ENCODE results near the gene EOLA1. TPM values are rescaled to one million over a fixed set of nuclear protein-coding genes. Genes with fewer than 3 reads are reported as not detected.
A peak's percentile ranks its signal among the peaks of the same experiment; 100 is the strongest.
"Not testable (repeated sequence)": the region's sequence is repeated elsewhere in the genome, so short reads cannot be mapped to it uniquely, and the experiment has no call there.

The EOLA1 gene
- total RNA-seq, 1 donor from 2014 or later: 13.9 TPM

DNA sequence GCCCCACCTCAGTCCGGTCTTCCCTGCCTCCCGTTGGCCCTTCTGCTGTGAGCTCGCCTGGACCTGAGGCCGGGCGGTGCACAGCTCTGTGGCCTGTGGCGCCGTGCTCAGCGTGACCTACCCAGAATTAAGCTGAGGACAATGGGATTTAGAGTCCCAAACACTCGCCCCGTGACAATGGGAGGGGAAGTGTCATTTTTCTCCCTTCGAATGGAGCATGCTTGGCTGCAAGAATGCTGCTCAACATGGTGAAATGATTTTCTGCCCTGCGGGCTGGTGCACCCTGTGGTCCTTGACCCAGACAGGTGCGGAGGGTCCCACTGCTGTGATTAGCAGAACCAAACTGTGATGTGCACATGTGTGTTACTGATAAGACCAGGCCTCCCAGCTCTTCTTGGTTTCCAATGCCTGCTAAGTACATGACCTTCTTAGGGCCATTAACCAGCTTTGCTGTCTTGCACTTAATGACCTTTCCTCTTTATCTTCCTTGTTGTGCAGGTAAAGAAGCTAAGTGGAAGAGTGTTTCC, 772 bp downstream of the EOLA1 start:
- DNase-seq (ENCODE audit: low read depth in 2 of 2): peak in 1 of 2 donors; percentile 16

DNA sequence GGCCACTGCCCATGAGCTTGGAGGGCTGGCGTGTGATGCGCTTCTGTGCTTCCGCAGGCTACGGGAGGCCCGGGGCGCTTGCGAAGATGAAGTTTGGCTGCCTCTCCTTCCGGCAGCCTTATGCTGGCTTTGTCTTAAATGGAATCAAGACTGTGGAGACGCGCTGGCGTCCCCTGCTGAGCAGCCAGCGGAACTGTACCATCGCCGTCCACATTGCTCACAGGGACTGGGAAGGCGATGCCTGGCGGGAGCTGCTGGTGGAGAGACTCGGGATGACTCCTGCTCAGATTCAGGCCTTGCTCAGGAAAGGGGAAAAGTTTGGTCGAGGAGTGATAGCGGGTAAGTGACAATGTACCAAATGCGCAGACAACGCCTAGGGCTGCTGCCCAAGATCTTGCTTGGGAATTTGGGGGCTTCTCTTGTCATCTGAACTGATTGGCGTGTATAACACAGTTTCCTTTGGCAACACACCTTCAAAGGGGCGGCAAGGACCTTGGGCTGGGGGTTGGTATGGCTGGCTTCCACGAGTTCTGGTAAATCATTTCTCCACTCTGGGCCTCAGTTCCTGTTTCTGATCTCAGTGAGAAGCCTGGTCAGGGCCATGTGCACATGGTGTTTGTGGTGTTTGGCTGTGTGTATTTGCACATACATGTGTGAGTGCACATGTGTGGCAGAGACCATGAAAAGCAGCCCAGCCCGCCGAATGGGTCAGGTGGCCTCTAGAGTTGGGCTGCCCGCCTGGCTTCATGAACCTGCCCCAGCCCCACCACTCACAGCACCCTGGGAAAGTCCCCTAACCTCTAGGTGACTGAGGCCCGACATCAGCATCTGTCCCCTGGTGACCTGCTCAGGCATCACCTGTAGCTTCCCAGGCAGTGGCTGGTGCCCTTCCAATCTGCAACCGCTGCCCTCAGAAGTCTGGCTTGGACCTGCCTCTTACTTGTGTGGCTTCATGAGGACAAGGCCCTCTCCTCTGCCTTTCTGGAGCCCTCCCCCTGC, 5.0 kb downstream of the EOLA1 start:
- peak in 1 of 2 donors; percentile 26 for DNase-seq (ENCODE audit: low read depth in 2 of 2)

DNA sequence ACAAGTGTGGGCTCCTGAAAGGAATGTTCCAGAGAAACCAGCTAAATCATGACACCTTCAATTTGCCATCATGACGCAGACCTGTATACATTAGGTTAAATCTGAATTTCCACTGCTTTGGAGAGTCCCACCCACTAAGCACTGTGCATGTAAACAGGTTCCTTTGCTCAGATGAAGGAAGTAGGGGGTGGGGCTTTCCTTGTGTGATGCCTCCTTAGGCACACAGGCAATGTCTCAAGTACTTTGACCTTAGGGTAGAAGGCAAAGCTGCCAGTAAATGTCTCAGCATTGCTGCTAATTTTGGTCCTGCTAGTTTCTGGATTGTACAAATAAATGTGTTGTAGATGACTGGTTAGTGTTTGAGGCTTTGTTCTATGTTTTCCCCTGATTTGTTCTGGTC, 6.2 kb downstream of the EOLA1 start:
- not testable (repeated sequence) for DNase-seq (ENCODE audit: low read depth in 2 of 2)

DNA sequence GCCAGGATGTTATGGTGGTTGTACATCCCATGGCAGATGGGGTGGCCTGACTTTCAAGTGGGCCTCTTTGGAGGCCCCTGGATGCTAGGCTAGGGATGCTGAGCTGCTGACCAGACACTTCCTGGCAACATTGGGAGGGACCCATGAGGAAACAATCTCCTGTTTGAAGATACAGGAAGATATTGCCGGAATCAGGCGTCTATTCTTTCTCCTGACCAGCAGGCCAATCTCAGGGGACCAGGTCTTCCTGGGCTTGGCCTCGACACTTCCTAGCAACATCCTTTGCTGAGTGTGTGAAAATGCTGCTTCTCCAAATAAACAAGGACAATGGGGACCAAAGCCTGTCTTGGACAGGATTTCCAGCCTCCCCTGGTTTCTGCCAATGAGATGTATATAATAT, 7.0 kb downstream of the EOLA1 start:
- DNase-seq (ENCODE audit: low read depth in 2 of 2): not testable (repeated sequence)

GRCh38 chrX:149549701-149550100, 8.9 kb downstream of the EOLA1 start, which contains the start of gene HSFX3:
TSS of gene HSFX3 (minus strand) at chrX:149549924. CDS start at chrX:149549852, 72 bp downstream.
- not testable (repeated sequence) for DNase-seq (ENCODE audit: low read depth in 2 of 2)

DNA sequence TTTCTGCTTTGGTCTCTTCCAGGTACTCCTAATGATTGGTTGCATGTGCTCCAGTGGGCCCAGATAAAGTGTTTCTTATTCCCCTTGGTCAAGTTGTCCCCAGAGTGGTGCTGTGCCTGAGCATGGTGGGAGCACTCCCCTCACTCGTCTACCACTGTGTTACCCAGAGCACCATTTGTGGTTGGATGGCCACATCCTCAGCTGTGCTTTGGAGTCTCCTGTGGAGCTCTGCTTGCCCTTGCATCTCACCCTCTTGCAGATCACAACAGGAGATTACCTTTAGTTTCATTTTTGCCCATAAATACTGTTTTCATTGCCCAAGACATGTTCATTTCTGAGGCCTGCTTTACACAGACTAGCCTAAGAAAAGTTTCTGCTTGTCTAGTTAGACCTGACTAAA, 9.6 kb downstream of the EOLA1 start:
- not testable (repeated sequence) for DNase-seq (ENCODE audit: low read depth in 2 of 2)

- DNase-seq (ENCODE audit: low read depth in 2 of 2): not testable (repeated sequence)
Observed at GRCh38 chrX:149551245-149551938, 10.6 kb downstream of the EOLA1 start.

DNA sequence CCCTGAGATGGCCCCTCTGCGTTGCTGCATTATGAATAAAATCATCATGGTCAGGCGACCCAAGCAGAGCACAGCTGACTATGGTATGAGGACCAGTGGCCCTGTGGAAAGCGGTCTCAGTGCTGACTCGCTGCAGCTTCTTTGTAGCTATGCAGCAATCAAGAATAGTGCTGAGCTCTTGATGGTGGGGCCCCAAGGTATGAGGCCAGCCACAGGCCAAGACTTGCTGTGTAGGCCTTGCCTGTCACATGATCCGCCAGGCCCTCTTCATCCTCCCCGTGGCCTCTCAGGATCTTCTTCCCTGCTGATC, 11.1 kb downstream of the EOLA1 start:
- DNase-seq (ENCODE audit: low read depth in 2 of 2): not testable (repeated sequence)

GRCh38 chrX:149555251-149555650, 14.4 kb downstream of the EOLA1 start:
- not testable (repeated sequence) for DNase-seq (ENCODE audit: low read depth in 2 of 2)

- no peak for DNase-seq (ENCODE audit: low read depth in 2 of 2)
Observed at GRCh38 chrX:149563359-149563758, 22.5 kb downstream of the EOLA1 start.

DNA sequence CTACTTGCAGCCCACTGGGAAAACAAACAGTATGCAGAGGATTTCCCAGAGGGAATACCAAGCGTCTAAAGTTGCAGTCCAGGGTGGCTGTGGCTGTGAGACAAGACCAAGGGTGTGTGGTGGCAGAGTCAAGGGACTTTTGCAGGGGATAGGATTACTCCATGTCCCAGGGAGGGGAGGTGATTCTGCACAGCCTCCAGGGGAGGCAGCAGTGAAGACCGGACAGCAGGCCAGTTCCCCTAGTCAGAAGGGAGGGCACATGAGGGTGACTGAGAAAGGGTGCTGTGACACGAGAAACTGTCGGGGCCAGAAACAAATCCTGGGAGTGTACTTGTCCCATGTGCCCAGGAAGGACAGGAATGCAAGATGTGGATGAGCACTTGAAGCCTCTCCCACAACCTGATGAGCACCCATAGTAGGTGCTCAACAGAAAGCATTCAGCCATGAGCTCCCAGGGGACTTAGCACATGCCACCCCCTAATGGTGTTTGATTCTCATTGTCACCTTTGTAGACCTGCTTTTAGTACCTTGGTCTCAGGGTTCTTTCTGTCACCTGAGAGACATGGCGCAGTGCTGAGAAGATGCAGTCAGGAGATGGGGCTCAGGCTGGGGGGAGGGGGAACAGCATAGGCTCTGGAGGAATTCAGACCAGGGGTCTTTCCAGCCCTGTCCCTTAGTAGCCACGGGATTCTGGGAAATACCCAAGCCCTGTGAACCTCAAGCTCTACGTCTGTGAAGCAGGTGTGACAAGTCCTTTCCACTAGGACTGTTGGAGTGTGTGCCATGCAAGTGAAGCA, 27.0 kb downstream of the EOLA1 start:
- no peak for DNase-seq (ENCODE audit: low read depth in 2 of 2)

GRCh38 chrX:149568701-149569296, 28.0 kb downstream of the EOLA1 start:
- DNase-seq (ENCODE audit: low read depth in 2 of 2): no peak

DNA sequence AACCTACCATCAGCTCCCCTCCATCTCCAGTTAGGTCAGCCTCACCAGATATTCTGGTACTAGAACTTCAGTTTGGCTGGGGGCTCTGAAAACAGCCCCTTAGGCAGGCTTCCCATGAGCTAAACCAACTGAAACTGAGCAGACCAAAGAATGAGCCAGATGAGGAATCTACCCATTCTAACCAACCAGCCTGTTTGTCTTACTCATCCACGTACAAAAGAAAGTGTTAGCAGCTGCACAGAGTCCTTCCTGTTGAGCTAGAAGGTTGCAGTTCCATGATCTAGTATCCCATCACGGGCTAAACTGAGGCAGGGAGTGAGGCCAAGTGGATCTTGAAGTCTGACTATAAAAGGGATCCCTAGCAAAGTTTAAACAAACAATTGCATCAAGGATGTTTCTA, 29.0 kb downstream of the EOLA1 start:
- DNase-seq (ENCODE audit: low read depth in 2 of 2): no peak

- DNase-seq (ENCODE audit: low read depth in 2 of 2): no peak
Observed at GRCh38 chrX:149570668-149571067, 29.9 kb downstream of the EOLA1 start.

DNA sequence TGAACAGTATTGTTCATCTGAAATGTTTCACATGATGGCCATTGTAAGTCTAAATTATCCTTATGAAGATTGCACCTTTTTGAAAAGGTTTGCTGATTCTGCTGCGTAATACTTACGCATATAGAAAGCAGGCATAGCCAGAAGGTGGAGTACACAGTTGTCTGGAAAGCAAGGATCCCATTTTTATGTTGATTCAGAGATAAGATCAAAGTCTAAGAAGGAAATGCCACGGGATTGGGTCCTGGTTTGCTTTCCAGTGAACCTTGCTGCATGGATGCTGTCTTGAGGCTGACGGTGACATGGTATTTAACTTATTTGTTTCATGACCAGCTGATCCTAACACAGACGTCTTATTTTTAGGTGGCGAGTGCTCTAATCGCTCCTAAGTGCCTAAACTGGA, 31.0 kb downstream of the EOLA1 start:
- DNase-seq (ENCODE audit: low read depth in 2 of 2): no peak

DNA sequence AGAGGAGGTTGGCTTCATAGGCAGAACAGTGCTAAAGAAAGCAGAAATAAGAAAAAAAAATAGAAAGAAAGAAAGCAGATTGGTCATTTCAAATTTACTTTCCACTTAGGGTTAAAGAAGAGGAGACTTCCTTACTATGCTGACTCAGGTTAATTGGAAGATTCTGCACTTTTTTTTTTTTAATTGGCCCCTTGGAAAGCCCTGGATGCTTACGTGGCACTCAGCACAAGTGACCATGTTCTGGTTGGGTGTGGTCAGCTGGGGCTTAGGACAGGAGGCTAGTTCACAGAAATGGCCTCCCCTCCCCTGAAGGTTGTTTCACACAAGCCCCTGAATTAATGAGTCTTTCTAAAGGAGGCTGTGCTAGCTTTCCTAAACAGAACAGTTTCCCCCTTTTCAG, 31.9 kb downstream of the EOLA1 start:
- no peak for DNase-seq (ENCODE audit: low read depth in 2 of 2)

GRCh38 chrX:149573456-149573855, 32.6 kb downstream of the EOLA1 start:
- DNase-seq (ENCODE audit: low read depth in 2 of 2): not testable (repeated sequence)

DNA sequence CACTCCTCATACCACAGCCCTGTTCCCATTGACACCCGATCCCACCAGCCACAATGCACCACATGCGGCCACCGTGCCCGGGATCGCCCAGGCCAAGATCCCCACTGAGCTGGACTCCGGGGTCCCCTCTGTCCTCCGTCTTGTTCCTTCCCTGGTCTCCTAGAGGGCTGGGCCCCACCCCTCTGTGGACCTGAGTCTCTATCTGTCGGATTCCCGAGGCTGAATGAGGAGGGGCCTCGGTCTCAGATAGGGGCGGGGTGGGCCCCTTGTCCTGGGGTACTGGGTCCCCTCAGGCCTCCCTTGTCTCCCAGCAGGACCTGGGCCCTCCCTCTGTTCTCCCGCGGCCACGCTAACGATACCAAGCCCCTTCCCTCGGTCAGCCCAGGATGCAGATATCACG, 44.8 kb downstream of the EOLA1 start:
- DNase-seq (ENCODE audit: low read depth in 2 of 2): not testable (repeated sequence)

GRCh38 chrX:149587359-149587758, 46.5 kb downstream of the EOLA1 start, which contains the start of gene MAGEA9B:
TSS of gene MAGEA9B (minus strand) at chrX:149587459. CDS start at chrX:149583179, 4,280 bp downstream.
- not testable (repeated sequence) for DNase-seq (ENCODE audit: low read depth in 2 of 2)

DNA sequence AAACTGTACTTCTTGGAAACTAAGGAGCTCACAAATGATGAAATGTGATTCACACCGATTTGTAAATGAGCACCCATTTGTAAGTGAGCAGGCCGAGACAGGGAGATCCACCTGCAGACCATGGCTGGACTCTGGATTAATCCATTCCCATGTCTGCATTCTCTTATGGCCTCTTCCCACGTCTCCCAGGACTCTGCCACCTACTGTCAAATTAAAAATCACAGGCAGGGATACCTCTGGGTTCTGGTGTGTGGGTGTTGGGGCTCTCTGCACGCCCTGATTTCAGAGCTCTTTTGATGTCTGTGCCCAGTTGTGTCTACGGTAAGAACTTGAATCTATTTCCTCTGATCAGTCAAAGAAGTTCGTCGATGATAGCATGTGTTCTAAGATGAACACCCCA, 50.2 kb downstream of the EOLA1 start:
- not testable (repeated sequence) for DNase-seq (ENCODE audit: low read depth in 2 of 2)

- not testable (repeated sequence) for DNase-seq (ENCODE audit: low read depth in 2 of 2)
Observed at GRCh38 chrX:149595214-149595613, 54.4 kb downstream of the EOLA1 start, which contains the start of gene HSFX2. TSS of gene HSFX2 (minus strand) at chrX:149595314. CDS start at chrX:149594700, 614 bp downstream.
